Measurements from ENCODE around the gene KIF26B. TPM values are rescaled to one million over a fixed set of nuclear protein-coding genes. Genes with fewer than 3 reads are reported as not detected.

KIF26B gene
- total and polyA plus RNA-seq, 2 of the 4 experiments (the other 2 are of a cell fraction) = 0.53 to 0.54 TPM

- Histone ChIP-seq H3K23ac (ENCODE audit: low read depth, low read length) (no peak overlapping the region), H2AK5ac (ENCODE audit: low read depth, low read length) (no peak overlapping the region), H3K4me3 (ENCODE audit: insufficient read depth, low read depth, low read length) (no peak overlapping the region), H3K9me3 (ENCODE audit: control insufficient read depth, insufficient read depth, low read length) (no peaks in the 10 kb centered on the region), H3K4me1 (ENCODE audit: control insufficient read depth, insufficient read depth, low read length) (no peaks in the 10 kb centered on the region), H3K18ac (ENCODE audit: low read depth, low read length) (no peak overlapping the region), H3K9me1 (ENCODE audit: insufficient read depth, low read length) (peaks cover 8% of the 10 kb centered on the region; the same call in 1 of the 2 replicates), H2BK120ac (ENCODE audit: low read depth, low read length) (no peak overlapping the region), H4K20me1 (ENCODE audit: insufficient read depth, low read length) (no peaks in the 10 kb centered on the region), H2BK5ac (ENCODE audit: low read depth, low read length, poor library complexity, severe bottlenecking) (no peak overlapping the region), H2BK15ac (ENCODE audit: low read depth, low read length) (no peak overlapping the region), H3K27me3 (ENCODE audit: control insufficient read depth, insufficient read depth, low read length) (peaks cover 11% of the 10 kb centered on the region), H3K14ac (replicated peaks; ENCODE audit: low read depth, low read length) (no peak overlapping the region), H2BK20ac (ENCODE audit: low read depth, low read length) (no peak overlapping the region), H2AFZ (replicated peaks; ENCODE audit: low read length, poor library complexity) (no peak overlapping the region), H4K5ac (ENCODE audit: low read depth, low read length) (no peak overlapping the region), H3K36me3 (ENCODE audit: control insufficient read depth, insufficient read depth, low read length) (no peaks in the 10 kb centered on the region), H3K56ac (ENCODE audit: extremely low read depth, insufficient read depth, low read length) (no peak overlapping the region), H4K8ac (ENCODE audit: low read depth in 2 of 2, low read length in 2 of 2) (no peak overlapping the region), H2AK9ac (replicated peaks; ENCODE audit: low read depth, low read length, poor library complexity) (no peak overlapping the region), H3K4me2 (ENCODE audit: low read depth, low read length) (no peak overlapping the region), H3K27ac (ENCODE audit: insufficient read depth, low read length) (no peak overlapping the region), H3K4ac (ENCODE audit: low read depth, low read length) (no peak overlapping the region), H4K91ac (ENCODE audit: insufficient read depth, low read depth, low read length) (no peak overlapping the region), H3K9ac (ENCODE audit: low read depth, low read length) (no peak overlapping the region), H3K79me1 (ENCODE audit: low read depth in 1 of 2, low read length in 2 of 2) (no peaks in the 10 kb centered on the region)
- no peak for ATAC-seq (ENCODE audit: low read depth)
- BruUV-seq (replicated peaks) = no TSS peak
- TF ChIP-seq MAZ (IDR thresholded peaks at IDR 0.05; ENCODE audit: borderline replicate concordance, low read depth, low read length) (no peak), FOS (IDR thresholded peaks at IDR 0.05; ENCODE audit: low read depth, low read length) (no peak), CTCF (conservative IDR thresholded peaks at IDR 0.05; ENCODE audit: low read depth, low read length) (no peak), MXI1 (IDR thresholded peaks at IDR 0.05; ENCODE audit: borderline replicate concordance, low read depth, low read length) (no peak), CHD1 (IDR thresholded peaks at IDR 0.05; ENCODE audit: low read depth, low read length) (no peak), RCOR1 (IDR thresholded peaks at IDR 0.05; ENCODE audit: insufficient replicate concordance, low read length) (no peak), CEBPB (IDR thresholded peaks at IDR 0.05; ENCODE audit: low read depth, low read length) (no peak), RAD21 (IDR thresholded peaks at IDR 0.05; ENCODE audit: low read length) (no peak), NFE2L2 (IDR thresholded peaks at IDR 0.05; ENCODE audit: low read depth, low read length) (no peak), USF2 (IDR thresholded peaks at IDR 0.05; ENCODE audit: low read depth, low read length) (no peak), ELK1 (IDR thresholded peaks at IDR 0.05; ENCODE audit: borderline replicate concordance, low read depth, low read length) (no peak), POLR2A (IDR thresholded peaks at IDR 0.05; ENCODE audit: low read depth, low read length) (no peak), RFX5 (IDR thresholded peaks at IDR 0.05; ENCODE audit: low read depth, low read length) (no peak), BHLHE40 (IDR thresholded peaks at IDR 0.05; ENCODE audit: low read depth, low read length) (no peak), SMC3 (IDR thresholded peaks at IDR 0.05; ENCODE audit: low read depth, low read length) (no peak), MAFK (IDR thresholded peaks at IDR 0.05; ENCODE audit: low read depth, low read length) (no peak)
- no peak for DNase-seq
- ChIA-PET POLR2A (ENCODE audit: unreplicated experiment) (no interaction called here), CTCF (no interaction called here)
- in situ Hi-C loops (cut with MboI; ENCODE audit: low sequenced_read_pairs) (no loop called here), dilution Hi-C loops (cut with HindIII; ENCODE audit: low sequenced_read_pairs, unreplicated experiment) (no loop called here), intact Hi-C loops (cut with micrococcal nuclease) (no loop called here)
- 86% methylated on average over 4 of the region's 8 CpGs; no CpG with 5 or more reads in 1 of the 2 experiments for WGBS, 2 experiments (ENCODE audit: extremely low coverage in 2 of 2, insufficient read length in 1 of 2)
These were observed 10.9 kb upstream of the KIF26B start for GRCh38 chr1:245143849-245144248.

Data from IMR-90 (cell line).